T-helper 2 cell treated with Interferon-gamma antibody and Interleukin-4, amounts not matched to agents 5 μg/mL and 100 μg/mL, for 36 hours (primary cell): ENCODE data around the gene BATF3.

Experiments used
- DNase-seq: peaks from one replicate; pipeline ENCODE4 v3.0.0; 2021; ENCODE audit warnings: low spot score
- H3K27ac Mint-ChIP-seq: one replicate; pipeline ENCODE4 v1.8.0; 2021; ENCODE audit warnings: mild to moderate bottlenecking, mixed read lengths
- H3K27me3 Mint-ChIP-seq: one replicate; pipeline ENCODE4 v1.8.0; 2021; ENCODE audit warnings: low read depth, mixed read lengths
- H3K36me3 Mint-ChIP-seq: one replicate; pipeline ENCODE4 v1.8.0; 2021; ENCODE audit warnings: low read depth, mixed read lengths
- H3K4me1 Mint-ChIP-seq: one replicate; pipeline ENCODE4 v1.8.0; 2021; ENCODE audit warnings: low read depth, mixed read lengths
- H3K4me3 Mint-ChIP-seq: one replicate; pipeline ENCODE4 v1.8.0; 2022; ENCODE audit warnings: mild to moderate bottlenecking, moderate library complexity, mixed read lengths
- H3K9me3 Mint-ChIP-seq: one replicate; pipeline ENCODE4 v1.8.0; 2021; ENCODE audit warnings: mixed read lengths

The BATF3 gene

DNA sequence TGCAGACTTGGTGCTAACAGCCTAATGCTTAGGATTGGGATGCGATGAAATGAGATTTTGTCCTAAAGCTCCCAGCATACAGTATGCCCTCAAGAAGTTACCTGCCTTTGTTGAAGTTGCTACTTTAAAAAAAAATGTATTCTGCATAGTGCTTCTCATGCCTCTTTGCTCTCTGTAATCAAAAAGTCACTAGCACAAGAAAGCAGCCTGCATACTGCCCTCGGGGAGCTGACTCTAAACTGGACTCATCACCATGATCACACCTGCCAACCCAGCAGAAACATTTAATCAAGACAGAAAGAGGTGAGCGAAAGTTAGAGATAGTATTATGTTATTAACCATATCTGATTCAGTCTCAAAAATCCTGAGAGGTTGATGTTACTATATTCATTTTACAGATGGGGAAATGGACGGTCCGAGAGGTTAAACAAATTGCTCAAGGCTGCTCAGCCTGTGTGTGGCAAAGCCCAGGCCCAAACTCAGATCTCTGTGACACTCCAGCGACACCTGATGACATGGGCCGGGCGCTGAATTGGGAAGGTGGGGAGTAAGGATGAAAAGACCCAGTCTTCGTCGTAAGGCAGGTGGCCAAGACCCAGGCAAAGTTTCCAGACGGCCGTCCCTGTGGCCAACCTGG is 1.1 kb downstream of the BATF3 start:
- no peak for DNase-seq
- peaks cover 11% of the 10 kb centered on the region for H3K36me3 Mint-ChIP-seq
- H3K4me1 Mint-ChIP-seq = peaks cover 51% of the 10 kb centered on the region
- peak overlapping the region; percentile 80 for H3K4me3 Mint-ChIP-seq
- no peaks in the 10 kb centered on the region for H3K9me3 Mint-ChIP-seq
- no peaks in the 10 kb centered on the region for H3K27me3 Mint-ChIP-seq
- peak overlapping the region; percentile 56 for H3K27ac Mint-ChIP-seq

- H3K4me3 Mint-ChIP-seq = peak overlapping the region; percentile 80
- peaks cover 11% of the 10 kb centered on the region for H3K36me3 Mint-ChIP-seq
- peaks cover 39% of the 10 kb centered on the region for H3K4me1 Mint-ChIP-seq
- H3K27ac Mint-ChIP-seq = peak overlapping the region; percentile 67
- DNase-seq = no peak
- no peaks in the 10 kb centered on the region for H3K27me3 Mint-ChIP-seq
- no peaks in the 10 kb centered on the region for H3K9me3 Mint-ChIP-seq
These were observed 2.8 kb downstream of the BATF3 start for GRCh38 chr1:212696721-212697331.

GRCh38 chr1:212692774-212693644 is 6.6 kb downstream of the BATF3 start:
- Mint-ChIP-seq H3K9me3 (no peaks in the 10 kb centered on the region), H3K36me3 (peaks cover 11% of the 10 kb centered on the region), H3K4me3 (no peak overlapping the region), H3K27ac (no peak overlapping the region), H3K4me1 (peaks cover 29% of the 10 kb centered on the region), H3K27me3 (no peaks in the 10 kb centered on the region)
- DNase-seq = no peak

- DNase-seq = peak; percentile 53
- H3K27ac Mint-ChIP-seq = no peak overlapping the region
These were observed 8.0 kb downstream of the BATF3 start for GRCh38 chr1:212691561-212692071.

GRCh38 chr1:212690816-212691403 is 8.7 kb downstream of the BATF3 start:
- Mint-ChIP-seq H3K36me3 (peaks cover 11% of the 10 kb centered on the region), H3K4me3 (no peak overlapping the region), H3K27ac (no peak overlapping the region), H3K9me3 (no peaks in the 10 kb centered on the region), H3K27me3 (no peaks in the 10 kb centered on the region), H3K4me1 (peaks cover 19% of the 10 kb centered on the region)
- DNase-seq = no peak

More at GRCh38 chr1:212691561-212692071, 8.0 kb downstream of the BATF3 start:
- Mint-ChIP-seq H3K4me1 (peaks cover 23% of the 10 kb centered on the region), H3K36me3 (peaks cover 13% of the 10 kb centered on the region), H3K27me3 (no peaks in the 10 kb centered on the region), H3K9me3 (no peaks in the 10 kb centered on the region), H3K4me3 (no peak overlapping the region)

DNA sequence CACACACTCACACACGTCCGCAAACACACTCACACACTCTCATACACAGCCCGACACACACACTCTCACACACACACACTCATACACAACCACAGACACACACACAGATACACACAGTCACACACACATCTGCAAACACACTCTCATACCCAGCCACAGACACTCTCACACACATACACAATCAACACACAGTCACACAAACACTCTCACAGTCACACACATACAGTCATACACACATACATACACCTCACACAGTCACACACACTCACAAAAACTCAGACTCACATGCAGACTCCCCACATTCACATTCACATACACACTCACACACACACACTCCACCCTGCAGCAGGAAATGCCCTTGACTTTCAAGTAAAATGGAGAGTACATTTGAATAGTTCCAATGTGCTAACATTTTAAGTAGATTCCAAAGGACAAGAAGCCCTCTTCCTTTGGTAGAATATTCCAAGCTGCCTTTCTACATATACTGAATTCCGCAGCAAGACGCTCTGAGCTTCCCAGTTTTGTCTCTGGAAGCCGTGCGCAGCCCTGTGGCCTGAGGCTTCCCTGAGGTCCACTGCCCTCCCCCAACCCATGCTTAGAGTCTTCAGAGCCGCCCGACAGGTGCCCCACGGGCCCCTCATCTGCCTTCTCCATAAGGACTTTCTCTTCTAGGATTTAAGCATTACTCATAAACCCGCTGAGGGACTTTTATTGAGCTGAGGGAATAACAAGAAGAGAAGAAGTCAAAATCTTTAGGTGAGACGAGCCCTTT is 9.7 kb downstream of the BATF3 start:
- H3K4me1 Mint-ChIP-seq = peaks cover 20% of the 10 kb centered on the region
- no peaks in the 10 kb centered on the region for H3K9me3 Mint-ChIP-seq
- H3K27ac Mint-ChIP-seq = no peak overlapping the region
- no peak for DNase-seq
- peaks cover 8% of the 10 kb centered on the region for H3K36me3 Mint-ChIP-seq
- no peaks in the 10 kb centered on the region for H3K27me3 Mint-ChIP-seq
- H3K4me3 Mint-ChIP-seq = no peak overlapping the region

- Mint-ChIP-seq H3K4me1 (peaks cover 24% of the 10 kb centered on the region), H3K4me3 (no peak overlapping the region), H3K27ac (no peak overlapping the region), H3K27me3 (no peaks in the 10 kb centered on the region), H3K9me3 (no peaks in the 10 kb centered on the region), H3K36me3 (peaks cover 10% of the 10 kb centered on the region)
- DNase-seq = no peak
These were observed 10.4 kb downstream of the BATF3 start for GRCh38 chr1:212689196-212689725.

DNA sequence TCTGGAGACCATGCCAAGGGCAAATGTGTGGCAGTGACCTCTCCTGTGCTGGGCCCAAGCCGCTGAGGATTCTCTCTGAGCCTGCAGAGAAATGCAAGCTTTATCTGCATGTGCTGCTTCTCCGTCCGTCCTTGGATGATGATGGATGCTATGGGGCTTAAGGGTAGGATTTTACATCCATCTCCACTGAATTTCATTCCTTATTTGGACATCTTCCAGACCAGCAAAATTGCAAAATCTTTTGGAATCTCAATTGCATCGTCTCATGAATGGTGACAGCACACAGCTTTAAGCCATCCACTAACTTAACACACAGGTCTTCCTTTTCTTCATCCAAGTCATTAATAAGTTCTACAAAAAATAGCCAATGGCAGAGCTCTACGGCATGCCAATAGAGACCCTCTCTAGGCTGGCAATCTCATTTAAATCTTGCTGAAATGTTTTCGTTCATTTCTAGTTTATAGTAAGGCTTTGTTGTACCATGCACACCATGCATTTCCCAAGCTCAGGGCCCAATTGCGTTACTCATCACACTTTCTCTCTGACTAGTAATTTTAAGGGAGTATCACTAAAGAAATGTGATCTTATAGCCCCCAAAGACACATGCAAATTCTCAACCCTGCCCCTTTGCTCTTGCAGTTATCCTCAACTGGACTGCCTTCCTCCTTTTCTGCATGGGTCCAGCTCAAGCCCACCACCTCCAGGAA is 11.1 kb downstream of the BATF3 start:
- Mint-ChIP-seq H3K36me3 (peaks cover 10% of the 10 kb centered on the region), H3K27me3 (no peaks in the 10 kb centered on the region), H3K9me3 (no peaks in the 10 kb centered on the region), H3K27ac (no peak overlapping the region), H3K4me1 (peaks cover 32% of the 10 kb centered on the region), H3K4me3 (no peak overlapping the region)
- no peak for DNase-seq

- H3K27ac Mint-ChIP-seq = peak overlapping the region; percentile 50
- no peaks in the 10 kb centered on the region for H3K9me3 Mint-ChIP-seq
- peaks cover 38% of the 10 kb centered on the region for H3K4me1 Mint-ChIP-seq
- H3K27me3 Mint-ChIP-seq = no peaks in the 10 kb centered on the region
- H3K36me3 Mint-ChIP-seq = peaks cover 10% of the 10 kb centered on the region
- H3K4me3 Mint-ChIP-seq = no peak overlapping the region
- DNase-seq = no peak
These were observed 11.8 kb downstream of the BATF3 start for GRCh38 chr1:212687811-212688210.

- DNase-seq = no peak
- H3K27me3 Mint-ChIP-seq = no peaks in the 10 kb centered on the region
- peaks cover 44% of the 10 kb centered on the region for H3K4me1 Mint-ChIP-seq
- H3K4me3 Mint-ChIP-seq = no peak overlapping the region
- no peaks in the 10 kb centered on the region for H3K9me3 Mint-ChIP-seq
- no peak overlapping the region for H3K27ac Mint-ChIP-seq
- peaks cover 10% of the 10 kb centered on the region for H3K36me3 Mint-ChIP-seq
These were observed 13.0 kb downstream of the BATF3 start for GRCh38 chr1:212686591-212686990.

DNA sequence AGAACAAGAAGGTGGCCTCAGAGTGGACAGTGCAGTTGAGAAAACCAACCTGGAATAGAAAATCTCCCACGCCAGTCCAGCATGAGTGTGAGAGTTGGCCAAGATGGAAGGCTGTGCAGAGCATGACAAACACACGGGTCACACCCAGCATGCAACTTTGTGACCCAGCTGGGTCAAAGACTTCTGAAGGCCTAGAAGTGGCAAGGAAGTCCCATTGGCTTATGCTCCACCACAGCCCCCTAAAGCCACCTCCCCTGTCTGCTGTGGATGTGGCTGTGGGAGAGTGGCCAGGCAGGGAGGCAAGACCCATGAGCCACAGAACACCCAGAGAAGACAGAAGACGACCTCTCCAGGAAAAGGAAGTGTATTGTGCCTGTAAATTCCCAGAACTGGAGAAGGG is 13.6 kb downstream of the BATF3 start:
- peaks cover 10% of the 10 kb centered on the region for H3K36me3 Mint-ChIP-seq

DNA sequence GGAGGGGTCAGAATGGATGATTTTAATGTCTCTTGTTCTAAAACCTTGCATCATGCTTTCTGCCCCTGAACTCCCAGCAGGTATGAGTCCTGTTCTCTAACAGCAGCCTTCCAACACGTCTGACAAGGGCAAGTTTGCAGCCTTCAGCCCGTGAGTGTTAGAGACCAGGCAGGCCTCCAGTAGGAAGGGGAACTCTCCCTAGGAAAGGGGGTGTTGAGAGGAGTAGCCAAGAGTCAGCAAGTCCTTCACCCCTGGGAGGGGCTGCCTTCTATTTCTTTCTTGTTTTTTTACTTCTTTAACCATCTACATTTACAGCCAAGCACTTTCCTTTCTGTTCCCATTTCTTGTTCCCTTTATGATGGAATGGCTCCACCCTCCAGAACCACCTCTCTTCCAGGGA is 14.2 kb downstream of the BATF3 start:
- Mint-ChIP-seq H3K9me3 (no peaks in the 10 kb centered on the region), H3K27me3 (no peaks in the 10 kb centered on the region), H3K4me3 (no peak overlapping the region), H3K36me3 (peaks cover 10% of the 10 kb centered on the region), H3K27ac (no peak overlapping the region), H3K4me1 (peaks cover 49% of the 10 kb centered on the region)
- no peak for DNase-seq

More for the DNA sequence above, 13.6 kb downstream of the BATF3 start:
- Mint-ChIP-seq H3K4me3 (no peak overlapping the region), H3K9me3 (no peaks in the 10 kb centered on the region), H3K27me3 (no peaks in the 10 kb centered on the region), H3K27ac (no peak overlapping the region), H3K4me1 (peaks cover 43% of the 10 kb centered on the region)
- DNase-seq = no peak
